Mesendoderm (in vitro differentiated cells): Measurements from ENCODE around the gene CST9.
A peak's percentile ranks its signal among the peaks of the same experiment; 100 is the strongest.

Experiments used
- DNase-seq: peaks from one replicate; pipeline ENCODE4 v3.0.0; 2013
- H2AK5ac ChIP-seq: 2 replicates; pipeline ENCODE4 v1.6.1; 2013; ENCODE audit warnings: low read length, inconsistent platforms
- H2BK120ac ChIP-seq: 2 replicates; pipeline ENCODE4 v1.6.1; 2013; ENCODE audit warnings: low read depth, mild to moderate bottlenecking, low read length, moderate library complexity, mixed read lengths
- H2BK15ac ChIP-seq: replicated peaks from 2 replicates; pipeline ENCODE4 v1.6.1; 2013; ENCODE audit warnings: low read depth, mild to moderate bottlenecking, moderate library complexity
- H2BK5ac ChIP-seq: 2 replicates; pipeline ENCODE4 v1.6.1; 2013; ENCODE audit warnings: low read length, inconsistent platforms
- H3K18ac ChIP-seq: 2 replicates; pipeline ENCODE4 v1.6.1; 2013; ENCODE audit warnings: mild to moderate bottlenecking, low read length, mixed read lengths
- H3K23ac ChIP-seq: one replicate; pipeline ENCODE4 v1.6.1; 2013; ENCODE audit warnings: low read length
- H3K27ac ChIP-seq: 2 replicates; pipeline ENCODE4 v1.5.1; 2013; ENCODE audit warnings: low read depth, mild to moderate bottlenecking, inconsistent platforms, low read length, moderate library complexity
- H3K27me3 ChIP-seq: 2 replicates; pipeline ENCODE4 v1.6.1; 2013; ENCODE audit warnings: low read length, control low read depth, mild to moderate bottlenecking, inconsistent platforms; ENCODE audit not compliant: insufficient read depth, poor library complexity
- H3K36me3 ChIP-seq: 2 replicates; pipeline ENCODE4 v1.6.1; 2013; ENCODE audit warnings: low read length, inconsistent platforms; ENCODE audit not compliant: control insufficient read depth, insufficient read depth
- H3K4ac ChIP-seq: one replicate; pipeline ENCODE4 v1.6.1; 2013; ENCODE audit warnings: low read depth, mild to moderate bottlenecking, low read length, moderate library complexity
- H3K4me1 ChIP-seq: 2 replicates; pipeline ENCODE4 v1.6.1; 2013; ENCODE audit warnings: low read depth, low read length, inconsistent platforms; ENCODE audit not compliant: control insufficient read depth
- H3K4me2 ChIP-seq: 2 replicates; pipeline ENCODE4 v1.6.1; 2013; ENCODE audit warnings: low read length
- H3K4me3 ChIP-seq: 2 replicates; pipeline ENCODE4 v1.5.1; 2013; ENCODE audit warnings: mild to moderate bottlenecking, low read length
- H3K56ac ChIP-seq: one replicate; pipeline ENCODE4 v1.6.1; 2013; ENCODE audit warnings: low read length
- H3K79me1 ChIP-seq: 2 replicates; pipeline ENCODE4 v1.6.1; 2013; ENCODE audit warnings: low read length, inconsistent platforms
- H3K79me2 ChIP-seq: 2 replicates; pipeline ENCODE4 v1.6.1; 2013; ENCODE audit warnings: mild to moderate bottlenecking, low read length; ENCODE audit not compliant: control insufficient read depth, insufficient read depth
- H3K9ac ChIP-seq: 2 replicates; pipeline ENCODE4 v1.6.1; 2013; ENCODE audit warnings: low read length, inconsistent platforms
- H4K5ac ChIP-seq: one replicate; pipeline ENCODE4 v1.6.1; 2013; ENCODE audit warnings: low read length
- H4K8ac ChIP-seq: one replicate; pipeline ENCODE4 v1.6.1; 2013; ENCODE audit warnings: low read depth, mild to moderate bottlenecking, control low read depth, low read length, moderate library complexity
- WGBS: extraction: QIAGEN DNeasy Blood & Tissue Kit; methylation state at CpG from one replicate; pipeline ENCODE4 v1.1.7; 2013; ENCODE audit warnings: low lambda C conversion rate, missing lambda C conversion rate; ENCODE audit not compliant: insufficient coverage; ENCODE audit errors: extremely low coverage; 5-methylcytosine and 5-hydroxymethylcytosine counted together

Gene CST9

GRCh38 chr20:23595941-23596340 is 9.8 kb downstream of the CST9 start:
- Histone ChIP-seq H4K8ac (no peak overlapping the region), H2AK5ac (no peak overlapping the region), H3K27me3 (no peaks in the 10 kb centered on the region), H3K18ac (no peak overlapping the region), H3K79me2 (no peaks in the 10 kb centered on the region), H3K4me2 (no peak overlapping the region), H3K36me3 (no peaks in the 10 kb centered on the region), H3K56ac (no peak overlapping the region), H3K79me1 (no peaks in the 10 kb centered on the region), H3K23ac (no peak overlapping the region), H3K27ac (no peak overlapping the region), H2BK120ac (no peak overlapping the region), H4K5ac (no peak overlapping the region), H3K9ac (no peak overlapping the region), H2BK15ac (no peak overlapping the region), H2BK5ac (no peak overlapping the region), H3K4ac (no peak overlapping the region), H3K4me1 (no peaks in the 10 kb centered on the region), H3K4me3 (no peak overlapping the region)
- WGBS: no CpG with 5 or more reads among the region's 1 CpG
- no peak for DNase-seq

- WGBS: no CpG with 5 or more reads among the region's 10 CpGs
- Histone ChIP-seq H3K4ac (no peak overlapping the region), H3K79me2 (no peaks in the 10 kb centered on the region), H3K18ac (no peak overlapping the region), H4K5ac (no peak overlapping the region), H4K8ac (no peak overlapping the region), H3K9ac (no peak overlapping the region), H3K56ac (peak overlapping the region; percentile 42), H3K27ac (no peak overlapping the region), H3K23ac (no peak overlapping the region), H2BK15ac (no peak overlapping the region), H2AK5ac (peak overlapping the region; percentile 22), H3K4me3 (no peak overlapping the region), H3K79me1 (no peaks in the 10 kb centered on the region), H3K4me1 (no peaks in the 10 kb centered on the region), H3K36me3 (no peaks in the 10 kb centered on the region), H2BK120ac (no peak overlapping the region), H3K4me2 (no peak overlapping the region), H3K27me3 (no peaks in the 10 kb centered on the region), H2BK5ac (peak overlapping the region; percentile 55)
- no peak for DNase-seq
These were observed 17.0 kb downstream of the CST9 start for GRCh38 chr20:23588434-23589403.

DNA sequence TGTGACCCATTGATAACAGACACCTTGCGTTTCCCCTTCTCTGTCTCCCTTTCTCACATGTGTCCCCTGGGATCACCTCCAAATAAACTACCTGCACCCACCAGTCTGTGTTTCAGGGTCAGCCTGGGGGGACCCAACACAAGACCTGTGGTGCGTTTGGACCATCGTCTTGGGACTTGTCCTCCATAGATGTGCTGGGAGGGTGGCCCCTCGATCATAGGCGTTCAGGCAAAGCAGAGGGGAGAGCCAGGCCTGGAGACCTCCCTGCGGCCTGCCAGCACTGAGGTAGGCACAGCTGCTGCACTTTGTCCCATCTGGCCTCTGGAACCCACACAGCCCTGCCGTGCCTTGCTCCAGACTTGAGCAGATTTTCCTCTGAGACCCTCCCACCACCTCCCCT is 18.1 kb downstream of the CST9 start:
- no peak overlapping the region for H3K56ac ChIP-seq
- no peaks in the 10 kb centered on the region for H3K27me3 ChIP-seq
- H2AK5ac ChIP-seq: no peak overlapping the region
- WGBS: no CpG with 5 or more reads among the region's 7 CpGs
- no peaks in the 10 kb centered on the region for H3K36me3 ChIP-seq
- H2BK120ac ChIP-seq: no peak overlapping the region
- no peaks in the 10 kb centered on the region for H3K79me1 ChIP-seq
- H3K4me2 ChIP-seq: no peak overlapping the region
- H3K4ac ChIP-seq: no peak overlapping the region
- H3K4me3 ChIP-seq: no peak overlapping the region
- no peak overlapping the region for H3K23ac ChIP-seq
- H3K79me2 ChIP-seq: no peaks in the 10 kb centered on the region
- no peak overlapping the region for H2BK15ac ChIP-seq
- H3K18ac ChIP-seq: no peak overlapping the region
- no peak for DNase-seq
- no peak overlapping the region for H3K9ac ChIP-seq
- H4K8ac ChIP-seq: no peak overlapping the region
- H3K4me1 ChIP-seq: no peaks in the 10 kb centered on the region
- no peak overlapping the region for H4K5ac ChIP-seq
- no peak overlapping the region for H2BK5ac ChIP-seq
- H3K27ac ChIP-seq: no peak overlapping the region

DNA sequence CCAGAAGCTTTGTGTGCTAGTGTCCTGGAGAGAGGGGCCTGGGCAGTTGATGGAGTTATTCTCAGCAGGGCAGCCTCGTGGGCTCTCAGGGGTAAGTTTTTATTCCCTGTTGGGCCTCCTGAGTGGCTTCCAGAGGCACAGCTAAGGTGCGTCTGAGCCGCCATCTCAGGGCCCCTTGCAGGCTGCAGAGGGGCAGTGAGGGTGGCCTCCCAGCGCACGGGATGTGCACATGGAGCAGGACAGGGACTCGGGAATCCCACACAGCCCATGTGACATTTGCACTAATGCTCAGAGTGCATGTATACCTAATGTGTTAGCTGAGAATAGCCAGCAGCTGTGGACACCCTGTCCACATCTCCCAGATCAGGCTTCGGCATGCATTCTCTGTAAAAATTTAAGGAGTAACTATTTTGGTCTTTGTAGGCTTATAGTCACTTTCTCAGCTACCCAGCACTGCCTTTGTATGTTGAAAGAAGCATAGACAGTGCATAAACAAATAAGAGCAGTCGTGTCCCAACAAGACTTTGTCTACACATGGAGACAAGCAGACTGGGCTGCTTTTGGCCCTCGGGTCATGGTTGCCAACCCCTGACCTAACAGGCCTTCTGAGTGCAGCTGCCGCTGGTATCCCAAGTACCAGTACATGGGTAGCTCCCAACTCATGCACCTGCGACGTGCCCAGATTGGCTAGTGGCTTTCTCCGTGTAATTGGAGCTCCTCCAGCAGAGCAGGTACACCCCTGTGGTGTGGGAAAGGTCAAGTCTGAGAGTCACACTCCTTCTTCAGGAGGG is 18.8 kb downstream of the CST9 start:
- Histone ChIP-seq H3K79me1 (no peaks in the 10 kb centered on the region), H3K27ac (no peak overlapping the region), H3K4ac (no peak overlapping the region), H2AK5ac (no peak overlapping the region), H3K4me1 (no peaks in the 10 kb centered on the region), H3K56ac (no peak overlapping the region), H3K9ac (no peak overlapping the region), H3K27me3 (no peaks in the 10 kb centered on the region), H3K4me2 (no peak overlapping the region), H4K5ac (no peak overlapping the region), H2BK120ac (no peak overlapping the region), H3K23ac (no peak overlapping the region), H3K79me2 (no peaks in the 10 kb centered on the region), H3K36me3 (no peaks in the 10 kb centered on the region), H2BK5ac (no peak overlapping the region), H2BK15ac (no peak overlapping the region), H3K18ac (no peak overlapping the region), H3K4me3 (no peak overlapping the region), H4K8ac (no peak overlapping the region)
- no peak for DNase-seq
- WGBS: no CpG with 5 or more reads among the region's 13 CpGs

- Histone ChIP-seq H3K4me3 (no peak overlapping the region), H3K36me3 (no peaks in the 10 kb centered on the region), H4K8ac (no peak overlapping the region), H3K4ac (no peak overlapping the region), H2BK5ac (no peak overlapping the region), H3K56ac (no peak overlapping the region), H3K4me1 (no peaks in the 10 kb centered on the region), H2BK120ac (no peak overlapping the region), H2BK15ac (no peak overlapping the region), H3K9ac (no peak overlapping the region), H3K23ac (no peak overlapping the region), H3K79me1 (no peaks in the 10 kb centered on the region), H3K27me3 (no peaks in the 10 kb centered on the region), H4K5ac (no peak overlapping the region), H3K79me2 (no peaks in the 10 kb centered on the region), H3K4me2 (no peak overlapping the region), H2AK5ac (no peak overlapping the region), H3K27ac (no peak overlapping the region), H3K18ac (no peak overlapping the region)
- WGBS: no CpG with 5 or more reads among the region's 5 CpGs
- no peak for DNase-seq
These were observed 19.6 kb downstream of the CST9 start for GRCh38 chr20:23585808-23586734.
